HG03432 (cell line): ENCODE measurements around the gene ZNF511.
A peak's percentile ranks its signal among the peaks of the same experiment; 100 is the strongest.

ENCODE experiments used
- ATAC-seq: cut with Tn5 transposase; IDR thresholded peaks from one replicate; pipeline ENCODE4 v1.9.1; 2021; ENCODE audit warnings: mild to moderate bottlenecking, moderate library complexity; ENCODE audit not compliant: unreplicated experiment

ZNF511 gene

DNA sequence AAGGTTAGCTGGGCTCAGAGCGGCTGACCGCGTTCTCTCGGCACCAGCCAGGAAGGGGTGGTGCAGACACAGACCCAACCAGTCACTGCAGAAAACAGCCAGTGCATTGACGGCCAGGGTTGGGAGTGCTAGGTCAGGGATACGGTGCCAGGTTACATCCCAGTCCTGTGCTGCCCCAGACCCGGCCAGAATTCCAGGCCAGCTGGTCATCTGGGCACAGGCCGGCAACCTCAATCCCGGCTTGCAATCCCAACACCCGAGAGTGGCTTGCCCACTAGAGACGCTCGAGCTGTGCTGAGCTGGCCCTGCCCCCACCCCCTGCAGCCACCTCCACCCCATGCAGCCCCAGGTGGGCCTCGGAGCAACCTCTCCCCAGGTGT lies 42.2 kb downstream of the ZNF511 start:
- no peak for ATAC-seq

GRCh38 chr10:133351408-133352318 lies 42.9 kb downstream of the ZNF511 start:
- no peak for ATAC-seq

- no peak for ATAC-seq
Measured at GRCh38 chr10:133353202-133353959, 44.7 kb downstream of the ZNF511 start.

DNA sequence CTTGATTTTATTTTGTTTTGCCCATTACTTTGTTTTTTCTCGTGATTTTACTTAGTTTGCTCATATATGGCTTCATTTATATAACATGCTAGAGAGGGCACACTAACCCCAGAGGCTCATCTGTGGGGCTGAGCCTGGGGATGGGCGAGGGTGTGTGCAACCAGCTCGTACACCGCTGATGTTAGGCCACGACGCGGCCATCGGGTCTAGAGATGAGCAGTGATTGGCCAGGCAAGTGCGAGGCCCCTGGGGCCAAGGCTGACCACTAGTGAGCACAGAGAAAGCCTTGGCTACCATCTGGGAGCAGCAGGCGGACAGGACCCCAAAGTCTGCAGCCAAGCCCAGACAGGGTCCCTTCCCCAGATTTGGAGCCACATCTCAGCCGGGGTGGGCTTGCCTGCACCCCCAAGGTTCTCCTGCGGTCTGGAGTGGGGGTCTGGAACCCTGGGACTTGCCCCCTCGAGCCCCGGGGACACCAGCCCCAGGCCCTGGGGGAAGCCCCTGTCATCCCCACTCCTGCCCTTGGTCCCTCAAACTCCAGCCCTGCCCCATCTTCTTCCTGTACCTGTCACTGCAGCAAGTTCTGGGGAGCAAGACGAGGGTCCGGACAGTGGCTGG lies 45.4 kb downstream of the ZNF511 start:
- ATAC-seq = no peak

- no peak for ATAC-seq
Measured at GRCh38 chr10:133354672-133355240, 46.0 kb downstream of the ZNF511 start.

DNA sequence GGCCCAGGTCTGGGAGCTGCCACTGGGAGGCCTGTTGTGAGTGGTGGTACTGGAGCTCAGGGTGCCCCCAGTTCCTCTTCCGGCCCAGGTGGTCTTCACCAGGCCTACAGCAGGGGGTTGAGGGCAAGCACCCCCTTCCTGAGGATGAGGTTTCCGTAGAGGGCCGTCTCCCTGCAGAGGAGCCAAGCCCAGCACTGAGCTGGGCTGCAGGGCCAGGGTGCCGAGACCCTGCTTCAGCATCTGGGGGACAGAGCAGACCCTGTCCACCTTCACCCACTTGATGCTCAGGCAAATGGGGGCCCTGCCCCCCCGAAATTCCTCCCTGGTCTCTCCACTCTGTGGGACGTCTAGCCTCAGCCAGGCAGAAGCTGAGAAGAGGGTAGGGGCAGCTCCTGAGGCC lies 46.6 kb downstream of the ZNF511 start:
- ATAC-seq = no peak

DNA sequence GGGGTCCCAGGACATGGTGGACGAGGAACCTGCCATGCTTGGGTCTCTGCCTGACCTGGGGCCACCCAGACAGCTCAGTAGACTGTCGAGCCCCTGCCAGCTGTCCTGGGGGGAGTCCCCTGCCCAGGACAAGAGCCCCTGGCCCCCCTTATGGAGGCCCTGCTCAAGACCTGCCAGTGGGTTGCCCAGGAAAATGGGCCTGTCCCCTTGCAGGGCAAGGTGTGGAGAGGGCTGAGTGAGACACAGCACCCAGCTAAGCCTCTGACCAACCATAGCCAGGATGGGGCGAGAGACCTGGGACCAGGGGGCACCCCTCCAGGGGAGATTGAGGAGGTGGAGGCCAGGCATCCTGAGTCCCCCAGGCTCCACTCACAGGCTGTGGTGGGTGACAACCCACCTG lies 47.3 kb downstream of the ZNF511 start:
- ATAC-seq = no peak

- ATAC-seq = no peak
Measured at GRCh38 chr10:133356549-133357284, 48.0 kb downstream of the ZNF511 start.

GRCh38 chr10:133357285-133358161 lies 48.8 kb downstream of the ZNF511 start, which contains the start of gene FUOM:
Gene FUOM, minus strand, starts transcription at chr10:133358019. Its CDS starts 12 bp downstream, at chr10:133358007.
- peak; percentile 65 for ATAC-seq

DNA sequence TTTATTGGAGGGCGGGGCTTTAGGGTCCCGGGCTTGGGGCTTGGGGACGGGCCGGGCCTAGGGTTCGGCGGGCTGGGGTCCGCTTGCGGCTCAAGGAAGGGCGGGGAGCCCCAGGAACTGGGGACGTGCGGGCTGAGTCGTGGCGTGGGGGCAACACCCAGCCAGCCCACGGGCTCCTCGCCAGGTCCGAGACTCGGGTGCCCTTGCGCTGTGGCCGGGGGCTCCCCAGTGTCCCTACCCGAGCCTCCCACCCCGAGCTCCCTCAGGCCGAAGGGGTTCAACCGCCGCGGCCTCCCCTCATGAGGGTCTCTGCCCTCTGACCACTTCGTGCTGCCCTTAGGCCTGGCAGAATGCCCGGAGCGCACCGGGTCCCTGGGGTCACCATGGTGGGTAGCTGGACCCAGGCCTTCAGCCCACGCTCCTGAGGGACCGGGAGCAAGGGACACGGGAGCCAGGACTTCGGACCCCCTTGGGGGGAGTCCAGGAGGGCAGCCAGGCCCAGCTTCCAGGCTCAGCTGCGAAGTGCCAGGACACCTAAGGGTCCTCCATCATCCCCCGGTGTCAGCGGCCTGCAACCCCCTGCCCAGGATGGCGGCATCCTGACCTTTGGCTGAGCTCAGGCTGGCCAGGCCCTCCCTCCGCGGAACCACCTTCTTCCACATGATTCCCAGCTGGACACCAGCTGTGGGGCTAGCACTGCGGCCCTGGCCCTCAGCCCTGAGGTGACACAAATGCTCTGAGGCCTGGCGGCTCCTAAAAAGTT lies 49.6 kb downstream of the ZNF511 start:
- ATAC-seq = no peak

DNA sequence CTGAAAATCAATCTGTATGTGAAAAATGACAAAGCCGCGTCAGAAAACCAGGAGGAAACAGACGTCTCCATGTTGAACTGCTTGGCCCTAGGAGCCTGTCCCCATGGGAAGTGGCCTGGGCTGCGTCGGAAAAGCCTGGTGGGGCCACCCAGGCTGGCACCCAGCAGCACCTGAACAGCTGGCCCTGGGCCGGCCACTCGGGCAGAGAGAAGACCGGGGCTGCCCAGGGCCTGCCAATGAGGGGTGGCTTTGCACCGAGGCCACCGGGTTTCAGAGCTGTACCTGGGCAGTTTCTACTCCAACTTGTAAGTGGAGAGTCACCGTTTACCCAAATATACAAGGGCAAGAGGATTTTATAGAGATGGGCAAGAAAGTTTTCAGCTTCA lies 50.2 kb downstream of the ZNF511 start:
- ATAC-seq = no peak

- no peak for ATAC-seq
Measured at GRCh38 chr10:133359554-133359971, 50.8 kb downstream of the ZNF511 start.

- ATAC-seq = no peak
Measured at GRCh38 chr10:133359972-133360610, 51.4 kb downstream of the ZNF511 start.

DNA sequence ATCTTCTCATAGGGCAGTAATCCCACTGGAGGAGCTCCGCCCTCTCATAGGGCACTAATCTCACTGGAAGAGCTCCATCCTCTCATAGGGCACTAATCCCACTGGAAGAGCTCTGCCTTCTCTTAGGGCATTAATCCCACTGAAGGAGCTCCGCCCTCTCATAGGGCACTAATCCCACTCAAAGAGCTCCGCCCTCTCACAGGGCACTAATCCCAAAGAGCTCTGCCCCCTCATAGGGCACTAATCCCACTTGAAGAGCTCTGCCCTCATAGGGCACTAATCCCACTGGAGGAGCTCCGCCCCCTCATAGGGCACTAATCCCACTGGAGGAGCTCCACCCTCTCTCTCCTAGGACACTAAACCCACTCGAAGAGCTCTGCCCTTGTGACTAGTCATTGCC lies 52.5 kb downstream of the ZNF511 start:
- no peak for ATAC-seq

GRCh38 chr10:133361773-133362441 lies 53.2 kb downstream of the ZNF511 start:
- no peak for ATAC-seq
